ENCODE measurements around the gene GRIK3.
"Not testable (repeated sequence)": the region's sequence is repeated elsewhere in the genome, so short reads cannot be mapped to it uniquely, and the experiment has no call there.

GRIK3 gene

GRCh38 chr1:37034121-37035013 lies at the start of gene GRIK3:
Gene GRIK3, minus strand, starts transcription at chr1:37034515. Its CDS starts 407 bp downstream, at chr1:37034108.
- no peak for DNase-seq (ENCODE audit: low read depth, low spot score)

GRCh38 chr1:37084013-37084412 lies 49.7 kb upstream of the GRIK3 start:
- no peak overlapping the region for H3K27ac ChIP-seq
- DNase-seq (ENCODE audit: low read depth, low spot score): no peak

More at GRCh38 chr1:37034121-37035013, at the start of gene GRIK3:
- no peak within 1 kb of the TSS for H3K27ac ChIP-seq

GRCh38 chr1:37083603-37084002 lies 49.3 kb upstream of the GRIK3 start:
- no peak overlapping the region for H3K27ac ChIP-seq
- no peak for DNase-seq (ENCODE audit: low read depth, low spot score)

GRCh38 chr1:37080296-37080986 lies 46.1 kb upstream of the GRIK3 start:
- not testable (repeated sequence) for H3K27ac ChIP-seq; DNase-seq (ENCODE audit: low read depth, low spot score)

- no peak for DNase-seq (ENCODE audit: low read depth, low spot score)
Measured at GRCh38 chr1:37078866-37079265, 44.6 kb upstream of the GRIK3 start.

GRCh38 chr1:37076168-37076567 lies 41.9 kb upstream of the GRIK3 start:
- DNase-seq (ENCODE audit: low read depth, low spot score): no peak
- H3K27ac ChIP-seq: no peak overlapping the region

More at GRCh38 chr1:37078866-37079265, 44.6 kb upstream of the GRIK3 start:
- no peak overlapping the region for H3K27ac ChIP-seq

- no peak overlapping the region for H3K27ac ChIP-seq
- DNase-seq (ENCODE audit: low read depth, low spot score): no peak
Measured at GRCh38 chr1:37073854-37074379, 39.6 kb upstream of the GRIK3 start.

GRCh38 chr1:37073152-37073853 lies 39.0 kb upstream of the GRIK3 start:
- DNase-seq (ENCODE audit: low read depth, low spot score): no peak
- no peak overlapping the region for H3K27ac ChIP-seq

GRCh38 chr1:37071829-37072228 lies 37.5 kb upstream of the GRIK3 start:
- no peak overlapping the region for H3K27ac ChIP-seq
- no peak for DNase-seq (ENCODE audit: low read depth, low spot score)

GRCh38 chr1:37070126-37070525 lies 35.8 kb upstream of the GRIK3 start:
- no peak overlapping the region for H3K27ac ChIP-seq
- no peak for DNase-seq (ENCODE audit: low read depth, low spot score)

- H3K27ac ChIP-seq: no peak overlapping the region
- no peak for DNase-seq (ENCODE audit: low read depth, low spot score)
Measured at GRCh38 chr1:37069406-37069805, 35.1 kb upstream of the GRIK3 start.

GRCh38 chr1:37068897-37069296 lies 34.6 kb upstream of the GRIK3 start:
- DNase-seq (ENCODE audit: low read depth, low spot score): no peak
- H3K27ac ChIP-seq: no peak overlapping the region

GRCh38 chr1:37068260-37068659 lies 33.9 kb upstream of the GRIK3 start:
- no peak overlapping the region for H3K27ac ChIP-seq
- DNase-seq (ENCODE audit: low read depth, low spot score): no peak

GRCh38 chr1:37064039-37064438 lies 29.7 kb upstream of the GRIK3 start:
- no peak overlapping the region for H3K27ac ChIP-seq
- no peak for DNase-seq (ENCODE audit: low read depth, low spot score)

- no peak overlapping the region for H3K27ac ChIP-seq
- no peak for DNase-seq (ENCODE audit: low read depth, low spot score)
Measured at GRCh38 chr1:37059346-37059745, 25.0 kb upstream of the GRIK3 start.

- no peak overlapping the region for H3K27ac ChIP-seq
- no peak for DNase-seq (ENCODE audit: low read depth, low spot score)
Measured at GRCh38 chr1:37058424-37058988, 24.2 kb upstream of the GRIK3 start.

GRCh38 chr1:37056325-37056724 lies 22.0 kb upstream of the GRIK3 start:
- no peak overlapping the region for H3K27ac ChIP-seq
- DNase-seq (ENCODE audit: low read depth, low spot score): no peak

- no peak overlapping the region for H3K27ac ChIP-seq
- no peak for DNase-seq (ENCODE audit: low read depth, low spot score)
Measured at GRCh38 chr1:37055631-37056030, 21.3 kb upstream of the GRIK3 start.

GRCh38 chr1:37053173-37053572 lies 18.9 kb upstream of the GRIK3 start:
- no peak overlapping the region for H3K27ac ChIP-seq
- DNase-seq (ENCODE audit: low read depth, low spot score): no peak

- no peak overlapping the region for H3K27ac ChIP-seq
- DNase-seq (ENCODE audit: low read depth, low spot score): no peak
Measured at GRCh38 chr1:37052120-37052519, 17.8 kb upstream of the GRIK3 start.

Data from epithelial cell of prostate (primary cell).